OCI-LY7 (cell line): ENCODE data around the gene GALNT3. TPM values are rescaled to one million over a fixed set of nuclear protein-coding genes. Genes with fewer than 3 reads are reported as not detected.

Experiments used
- BruUV-seq: library from RNA; stranded (reverse); fragments of 400-500 nt; replicated peaks from 2 replicates; lab custom pipeline; 2021; lab: Mats Ljungman, UMichigan
- CTCF ChIA-PET: fragments of 300-600 bp; sonication (Branson Sonifier 250); formaldehyde crosslinking; loops from one replicate; lab custom pipeline; 2022; ENCODE audit warnings: antibody characterized with exemption; ENCODE audit not compliant: unreplicated experiment; lab: Charles Lee
- POLR2A ChIA-PET: fragments of 300-600 bp; sonication (Branson Sonifier 250); formaldehyde crosslinking; loops from one replicate; lab custom pipeline; 2022; ENCODE audit warnings: antibody characterized with exemption; lab: Charles Lee
- DNase-seq: peaks from one replicate; pipeline ENCODE4 v3.0.0-alpha.2; 2015; ENCODE audit warnings: low spot score
- H2AFZ ChIP-seq: fragments of 200-600 bp; sonication (generic), shearing (Covaris generic); 2 replicates; pipeline ENCODE4 v1.6.1; 2014; ENCODE audit warnings: mild to moderate bottlenecking, antibody characterized with exemption, low read length, moderate library complexity
- H3K27ac ChIP-seq: fragments of 200-600 bp; sonication (generic); 2 replicates; pipeline ENCODE4 v1.5.1; 2014; ENCODE audit warnings: mixed run types, low read depth, mild to moderate bottlenecking, moderate library complexity, low read length, inconsistent platforms; ENCODE audit not compliant: poor library complexity, severe bottlenecking
- H3K36me3 ChIP-seq: fragments of 200-600 bp; sonication (generic); 2 replicates; pipeline ENCODE4 v1.6.1; 2014; ENCODE audit warnings: mild to moderate bottlenecking, antibody characterized with exemption, low read length, moderate library complexity, mixed read lengths; ENCODE audit not compliant: insufficient read depth
- H3K4me1 ChIP-seq: fragments of 200-600 bp; sonication (generic); 2 replicates; pipeline ENCODE4 v1.5.1; 2014; ENCODE audit warnings: mild to moderate bottlenecking, low read length; ENCODE audit not compliant: insufficient read depth, poor library complexity, severe bottlenecking
- H3K4me2 ChIP-seq: fragments of 200-600 bp; sonication (generic); 2 replicates; pipeline ENCODE4 v1.6.1; 2014; ENCODE audit warnings: mild to moderate bottlenecking, low read length
- H3K4me3 ChIP-seq: fragments of 200-600 bp; sonication (generic); 2 replicates; pipeline ENCODE4 v1.5.1; 2014; ENCODE audit warnings: mild to moderate bottlenecking, low read depth, low read length; ENCODE audit not compliant: poor library complexity, severe bottlenecking
- H3K79me2 ChIP-seq: fragments of 200-600 bp; sonication (generic); 2 replicates; pipeline ENCODE4 v1.6.1; 2016; ENCODE audit warnings: low read depth, mild to moderate bottlenecking, low read length, moderate library complexity, mixed read lengths; ENCODE audit not compliant: insufficient read depth
- H3K9me2 ChIP-seq: fragments of 200-600 bp; sonication (generic); 2 replicates; pipeline ENCODE4 v1.6.1; 2016; ENCODE audit warnings: mild to moderate bottlenecking, low read length, mixed read lengths; ENCODE audit not compliant: insufficient read depth
- H3K9me3 ChIP-seq: fragments of 200-600 bp; sonication (generic); 2 replicates; pipeline ENCODE4 v1.6.1; 2014; ENCODE audit warnings: mild to moderate bottlenecking, mixed run types, low read length, mixed read lengths
- H4K20me1 ChIP-seq: fragments of 200-600 bp; sonication (generic); 2 replicates; pipeline ENCODE4 v1.6.1; 2014; ENCODE audit warnings: mild to moderate bottlenecking, antibody characterized with exemption, low read length, moderate library complexity, mixed read lengths; ENCODE audit not compliant: insufficient read depth
- CTCF ChIP-seq: fragments of 200-600 bp; sonication (generic); conservative IDR thresholded peaks from 2 replicates; pipeline ENCODE4 v1.5.1; 2014; ENCODE audit warnings: mild to moderate bottlenecking, antibody characterized with exemption, low read length, moderate library complexity, mixed read lengths
- EZH2phosphoT487 ChIP-seq: fragments of 200-600 bp; sonication (generic); IDR thresholded peaks from 2 replicates; pipeline ENCODE4 v1.6.1; 2018; ENCODE audit warnings: low read depth, borderline replicate concordance, mild to moderate bottlenecking, mixed run types, antibody characterized with exemption, low read length, moderate library complexity, mixed read lengths
- intact Hi-C: fragments of 100-400 bp; cut with micrococcal nuclease; formaldehyde crosslinking; loops from one replicate; pipeline ENCODE4 v1.10.0; 2022; ENCODE audit not compliant: unreplicated experiment
- total RNA-seq, 2 experiments: library from RNA; depleted of rRNA in 1 of 2; stranded (reverse); fragments of >200 nt in 1 of 2; shearing (Covaris generic) in 1 of 2; gene quantifications; 2 replicates each; pipeline ENCODE4 v1.2.3, GENCODE V29; 2014 to 2022

GALNT3 gene
- total RNA-seq, 2 experiments from 2014 or later, result 0.44 to 3.6 TPM

GRCh38 chr2:165777522-165778186, 16.4 kb downstream of the GALNT3 start:
- BruUV-seq, result no TSS peak
- Histone ChIP-seq H3K4me1 (no peaks in the 10 kb centered on the region), H3K36me3 (no peaks in the 10 kb centered on the region), H2AFZ (no peak overlapping the region), H4K20me1 (no peaks in the 10 kb centered on the region), H3K9me2 (peaks cover 3% of the 10 kb centered on the region; the same call in 1 of the 2 replicates), H3K4me2 (no peak overlapping the region), H3K4me3 (no peak overlapping the region), H3K9me3 (no peaks in the 10 kb centered on the region), H3K79me2 (no peaks in the 10 kb centered on the region), H3K27ac (no peak overlapping the region)
- CTCF ChIA-PET, result no interaction called here
- no peak for DNase-seq
- POLR2A ChIA-PET, result no interaction called here
- intact Hi-C loops, result no loop called here
- no peak for TF ChIP-seq CTCF

GRCh38 chr2:165776796-165777195, 17.3 kb downstream of the GALNT3 start:
- TF ChIP-seq CTCF, result no peak
- TF ChIP-seq EZH2phosphoT487, result no peak
- H2AFZ ChIP-seq, result no peak overlapping the region
- intact Hi-C loops, result no loop called here
- POLR2A ChIA-PET, result interaction anchor here (0.8 kb wide), 1 partner anchor 218 kb away, joined by 4 read pairs; no protein-coding TSS in a partner anchor
- no peak overlapping the region for H3K27ac ChIP-seq
- CTCF ChIA-PET, result no interaction called here
- no peaks in the 10 kb centered on the region for H3K9me3 ChIP-seq
- BruUV-seq, result no TSS peak
- H3K36me3 ChIP-seq, result no peaks in the 10 kb centered on the region
- DNase-seq, result no peak
- no peaks in the 10 kb centered on the region for H3K79me2 ChIP-seq
- H3K4me2 ChIP-seq, result no peak overlapping the region
- no peaks in the 10 kb centered on the region for H3K4me1 ChIP-seq
- H3K4me3 ChIP-seq, result no peak overlapping the region
- H3K9me2 ChIP-seq, result peaks cover 3% of the 10 kb centered on the region; the same call in 1 of the 2 replicates
- no peaks in the 10 kb centered on the region for H4K20me1 ChIP-seq

- no peaks in the 10 kb centered on the region for H3K4me1 ChIP-seq
- no peak for DNase-seq
- no peaks in the 10 kb centered on the region for H3K9me3 ChIP-seq
- intact Hi-C loops, result no loop called here
- BruUV-seq, result no TSS peak
- no peak overlapping the region for H3K4me3 ChIP-seq
- H3K27ac ChIP-seq, result no peak overlapping the region
- ChIA-PET CTCF (no interaction called here), POLR2A (interaction anchor here (0.8 kb wide), 1 partner anchor 217 kb away, joined by 4 read pairs; no protein-coding TSS in a partner anchor)
- no peaks in the 10 kb centered on the region for H3K36me3 ChIP-seq
- no peak overlapping the region for H3K4me2 ChIP-seq
- H4K20me1 ChIP-seq, result no peaks in the 10 kb centered on the region
- TF ChIP-seq EZH2phosphoT487, result no peak
- TF ChIP-seq CTCF, result no peak
- peaks cover 3% of the 10 kb centered on the region; the same call in 1 of the 2 replicates for H3K9me2 ChIP-seq
- no peak overlapping the region for H2AFZ ChIP-seq
- H3K79me2 ChIP-seq, result no peaks in the 10 kb centered on the region
Measured at GRCh38 chr2:165776013-165776412, 18.0 kb downstream of the GALNT3 start.
